ENCODE data around the gene ACSL6.
"Not testable (repeated sequence)": the region's sequence is repeated elsewhere in the genome, so short reads cannot be mapped to it uniquely, and the experiment has no call there.

Gene ACSL6

DNA sequence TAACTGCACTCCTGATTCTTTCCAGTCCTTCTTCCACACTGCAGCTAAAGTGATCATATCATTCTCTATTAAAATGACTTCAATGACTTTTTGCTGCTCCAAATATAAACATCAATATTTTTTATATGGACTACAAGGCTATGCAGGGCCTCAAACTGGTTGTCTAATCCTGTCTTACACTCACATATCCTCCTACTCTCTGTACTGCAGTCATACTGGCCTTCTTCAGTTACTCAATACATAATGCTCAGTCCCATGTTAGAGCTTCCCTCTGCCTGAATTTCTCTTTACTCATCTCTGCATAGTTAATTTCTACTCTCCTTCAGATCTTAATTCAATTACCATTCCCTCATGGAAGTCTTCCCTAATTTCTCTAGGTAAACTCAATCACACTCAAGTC, 69.4 kb downstream of the ACSL6 start:
- DNase-seq (ENCODE audit: low read depth in 3 of 3) = no peak

DNA sequence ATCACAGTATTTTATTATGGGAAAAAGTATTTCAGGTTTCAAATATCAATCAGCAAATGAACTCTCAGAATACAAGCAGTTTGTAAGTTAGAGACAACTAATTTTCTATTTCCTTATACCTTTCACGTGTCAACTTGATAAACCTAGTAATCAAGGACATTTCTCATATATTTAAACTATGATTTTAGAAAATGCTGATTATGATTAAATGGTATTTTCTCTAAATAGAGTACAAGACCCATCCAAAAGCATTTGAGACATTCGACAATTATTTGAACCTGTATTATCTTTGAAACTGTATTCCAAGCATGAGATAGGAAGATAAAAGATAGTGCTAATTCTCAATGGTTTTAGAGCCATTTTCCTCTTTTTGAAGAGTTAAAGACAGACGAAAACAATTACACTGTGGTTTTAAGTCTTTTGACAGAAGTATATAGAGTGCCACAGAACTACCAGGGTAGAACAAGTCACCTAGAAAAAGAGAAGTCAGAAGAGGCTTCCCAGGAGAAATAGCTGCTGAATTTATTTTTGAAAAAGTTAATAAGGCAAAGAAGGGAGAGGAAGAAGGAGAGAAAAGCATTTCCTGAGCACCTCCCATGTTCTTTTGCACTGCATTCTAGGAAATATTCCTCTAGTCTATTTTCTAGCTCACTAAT, 71.6 kb downstream of the ACSL6 start:
- no peak for DNase-seq (ENCODE audit: low read depth in 3 of 3)

DNA sequence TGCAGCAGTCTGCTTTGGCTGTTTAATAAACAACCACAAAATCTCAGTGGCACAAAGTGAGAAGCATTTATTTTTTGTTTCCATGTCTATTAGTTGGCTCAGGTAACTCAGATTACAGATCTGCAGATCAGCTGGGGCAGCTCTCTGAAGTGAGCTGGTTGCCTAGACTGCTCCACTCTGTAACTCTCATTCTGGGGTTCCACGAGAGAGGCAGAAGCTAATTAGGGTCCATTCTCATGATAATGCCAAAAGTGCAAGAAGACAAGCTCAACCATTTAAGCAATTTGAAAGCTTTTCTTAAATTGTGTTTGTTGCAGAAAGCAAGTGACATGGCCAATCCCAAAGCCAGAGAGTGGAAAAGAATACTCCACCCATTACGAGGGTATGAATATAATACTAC, 79.2 kb downstream of the ACSL6 start:
- no peak for DNase-seq (ENCODE audit: low read depth in 3 of 3)

- DNase-seq (ENCODE audit: low read depth in 3 of 3) = no peak
Measured at GRCh38 chr5:131928957-131929356, 82.5 kb downstream of the ACSL6 start.

DNA sequence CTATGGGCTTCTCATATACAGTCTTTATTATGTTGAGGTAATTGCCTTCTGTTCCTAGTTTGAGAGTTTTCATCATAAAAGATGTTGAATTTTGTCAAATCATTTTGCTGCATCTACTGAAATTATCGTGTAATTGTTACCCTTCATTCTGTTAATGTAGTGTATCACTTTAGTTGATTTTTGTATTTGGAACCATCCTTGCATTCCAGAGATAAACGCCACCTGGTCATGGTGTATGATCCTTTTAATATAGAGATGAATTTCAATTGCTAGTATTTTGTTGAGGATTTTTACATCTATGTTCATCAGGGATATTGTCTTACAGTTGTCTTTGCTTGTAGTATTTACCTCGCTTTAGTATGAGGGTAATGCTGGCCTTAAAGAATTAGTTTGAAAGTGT, 85.3 kb downstream of the ACSL6 start:
- DNase-seq (ENCODE audit: low read depth in 3 of 3) = no peak

- DNase-seq (ENCODE audit: low read depth in 3 of 3) = no peak
Measured at GRCh38 chr5:131916481-131916880, 95.0 kb downstream of the ACSL6 start.

DNA sequence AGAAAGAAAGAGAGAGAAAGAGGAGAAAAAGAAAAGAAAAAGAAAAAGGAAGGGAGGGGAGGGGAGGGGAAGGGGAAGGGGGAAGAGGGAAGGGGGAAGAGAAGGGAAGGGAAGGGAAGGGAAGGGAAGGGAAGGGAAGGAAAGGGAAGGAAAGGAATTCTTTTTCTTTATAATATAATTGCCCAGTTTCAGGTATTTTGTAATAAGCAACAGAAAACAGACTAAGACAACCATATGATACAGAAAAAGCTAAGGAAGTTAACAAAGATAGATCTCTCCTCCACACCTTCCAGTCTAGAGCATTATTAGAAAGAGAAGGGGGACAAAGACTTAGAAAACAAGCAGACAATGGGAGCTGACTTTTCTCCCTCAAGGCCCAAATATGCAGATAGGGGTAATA, 97.0 kb downstream of the ACSL6 start:
- no peak for DNase-seq (ENCODE audit: low read depth in 3 of 3)

DNA sequence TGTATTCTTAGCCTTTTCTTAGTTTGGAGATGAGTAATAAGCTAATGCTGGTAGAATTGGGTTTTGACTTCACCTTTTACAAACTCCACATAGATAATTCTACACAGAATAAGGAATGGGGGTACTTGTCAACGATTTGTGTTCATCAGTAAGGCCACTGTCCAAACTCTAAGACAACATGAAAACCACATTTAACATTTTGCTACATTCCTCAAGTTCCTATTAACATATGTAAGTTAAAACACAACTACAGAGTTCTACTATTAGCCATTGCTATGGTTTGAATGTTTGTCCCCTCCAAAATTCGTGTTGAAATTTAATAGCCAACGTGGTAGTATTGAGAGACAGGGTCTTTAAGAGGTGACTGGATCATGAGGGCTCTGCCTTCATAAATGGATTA, 97.9 kb downstream of the ACSL6 start:
- no peak for DNase-seq (ENCODE audit: low read depth in 3 of 3)

- DNase-seq (ENCODE audit: low read depth in 3 of 3) = no peak
Measured at GRCh38 chr5:131906668-131907067, 104.8 kb downstream of the ACSL6 start.

DNA sequence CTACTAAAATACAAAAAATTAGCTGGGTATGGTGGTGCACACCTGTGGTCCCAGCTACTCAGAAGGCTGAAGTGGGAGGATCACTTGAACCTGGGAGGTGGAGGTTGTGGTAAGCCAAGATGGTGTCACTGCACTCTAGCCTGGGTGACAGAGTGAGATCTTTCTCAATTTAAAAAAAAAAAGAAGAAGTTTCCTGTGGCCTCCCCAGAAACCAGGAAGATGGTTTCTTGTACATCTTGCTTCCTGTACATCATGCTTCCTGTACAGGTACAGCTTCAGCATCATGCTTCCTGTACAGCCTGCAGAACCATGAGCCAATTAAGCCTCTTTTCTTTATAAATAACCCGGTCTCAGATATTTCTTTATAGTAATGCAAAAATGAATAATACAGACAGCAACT, 109.2 kb downstream of the ACSL6 start:
- not testable (repeated sequence) for DNase-seq (ENCODE audit: low read depth in 3 of 3)
